Measurements from ENCODE around the gene MTX2. TPM values are rescaled to one million over a fixed set of nuclear protein-coding genes. Genes with fewer than 3 reads are reported as not detected.

MTX2 gene
- total RNA-seq, 1 experiment from 2014 or later = 30.8 TPM

DNA sequence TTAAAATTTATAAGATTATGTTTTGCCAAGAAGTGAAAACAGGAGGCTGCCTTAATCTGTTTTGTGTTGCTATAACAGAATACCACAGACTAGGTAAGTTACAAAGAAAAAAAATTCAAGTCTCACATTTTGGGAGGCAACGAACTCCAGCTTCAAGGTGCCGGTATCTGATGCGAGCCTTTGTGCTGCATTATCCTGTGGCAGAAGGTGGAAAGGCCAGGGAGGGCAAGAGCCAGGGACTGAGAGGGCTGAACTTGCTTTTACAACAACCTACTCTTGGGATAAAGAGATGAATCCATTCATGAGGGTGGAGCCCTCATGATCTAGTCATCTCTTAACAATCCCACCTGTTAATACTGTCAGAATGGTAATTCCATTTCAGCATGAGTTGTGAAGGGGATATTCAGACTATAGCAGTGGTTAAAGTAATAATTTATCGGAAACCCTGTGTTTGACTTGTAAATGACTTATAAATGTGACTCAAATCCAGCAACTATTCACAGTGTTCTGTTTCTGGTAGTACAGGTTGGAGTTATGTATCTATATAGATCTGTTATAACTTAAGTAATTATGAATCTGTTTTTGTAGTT, 3.7 kb downstream of the MTX2 start:
- Mint-ChIP-seq H3K27ac (peak overlapping the region in 1 of 3 experiments; percentile 93; a peak in 1 of 7 replicates), H3K36me3 (ENCODE audit: insufficient read depth in 1 of 3, low read depth in 3 of 3) (no peaks in the 10 kb centered on the region), H3K4me3 (no peak overlapping the region), H3K4me1 (peaks cover 7 to 10% of the 10 kb centered on the region in 2 experiments), H3K9me3 (no peaks in the 10 kb centered on the region), H3K27me3 (ENCODE audit: low read depth) (no peaks in the 10 kb centered on the region)
- Histone ChIP-seq H3K79me2 (ENCODE audit: insufficient read depth, low read length) (peaks cover 8% of the 10 kb centered on the region; the same call in 1 of the 2 replicates), H3K23me2 (ENCODE audit: insufficient read length, low read depth, low read length, poor library complexity, severe bottlenecking) (peaks cover 3% of the 10 kb centered on the region), H2BK15ac (ENCODE audit: low read depth, low read length) (no peak overlapping the region), H3K9me3 (ENCODE audit: control insufficient read depth, low read depth, low read length) (no peaks in the 10 kb centered on the region), H3K9ac (ENCODE audit: extremely low read depth, insufficient read length, low read length) (no peak overlapping the region), H3K4me2 (ENCODE audit: insufficient read depth, insufficient read length, low read length) (no peak overlapping the region), H3K27ac (ENCODE audit: insufficient read length, low read depth, low read length) (no peak overlapping the region), H2BK20ac (ENCODE audit: low read depth, low read length, poor library complexity, severe bottlenecking) (no peak overlapping the region), H2BK12ac (ENCODE audit: insufficient read length, low read depth, low read length) (no peak overlapping the region), H3T11ph (ENCODE audit: low read length) (no peak overlapping the region), H3K56ac (ENCODE audit: insufficient read length, low read depth, low read length) (no peak overlapping the region), H2BK5ac (ENCODE audit: insufficient read length, low read length) (no peak overlapping the region), H3K23ac (ENCODE audit: insufficient read length, low read depth, low read length) (no peak overlapping the region), H2AFZ (ENCODE audit: low read length) (no peak overlapping the region), H3K27me3 (ENCODE audit: insufficient read depth, low read length) (no peaks in the 10 kb centered on the region), H2AK5ac (ENCODE audit: insufficient read length, low read length) (no peak overlapping the region), H4K5ac (ENCODE audit: insufficient read length, low read depth, low read length) (no peak overlapping the region), H3K14ac (ENCODE audit: insufficient read depth, low read length) (no peak overlapping the region), H4K91ac (ENCODE audit: insufficient read length, low read depth, low read length) (no peak overlapping the region), H4K20me1 (ENCODE audit: control insufficient read depth, insufficient read depth, insufficient read length) (no peaks in the 10 kb centered on the region), H2BK120ac (ENCODE audit: low read depth, low read length, poor library complexity, severe bottlenecking) (no peak overlapping the region), H3K4me1 (ENCODE audit: insufficient read depth, low read length) (no peaks in the 10 kb centered on the region), H4K8ac (replicated peaks; ENCODE audit: insufficient read length, low read depth, low read length) (no peak overlapping the region), H3K18ac (ENCODE audit: insufficient read length, low read depth, low read length) (no peak overlapping the region), H3K4ac (ENCODE audit: low read depth, low read length) (no peak overlapping the region), H3K79me1 (ENCODE audit: insufficient read depth, low read depth, low read length, poor library complexity, severe bottlenecking) (no peaks in the 10 kb centered on the region)
- TF ChIP-seq, protein P1, sequence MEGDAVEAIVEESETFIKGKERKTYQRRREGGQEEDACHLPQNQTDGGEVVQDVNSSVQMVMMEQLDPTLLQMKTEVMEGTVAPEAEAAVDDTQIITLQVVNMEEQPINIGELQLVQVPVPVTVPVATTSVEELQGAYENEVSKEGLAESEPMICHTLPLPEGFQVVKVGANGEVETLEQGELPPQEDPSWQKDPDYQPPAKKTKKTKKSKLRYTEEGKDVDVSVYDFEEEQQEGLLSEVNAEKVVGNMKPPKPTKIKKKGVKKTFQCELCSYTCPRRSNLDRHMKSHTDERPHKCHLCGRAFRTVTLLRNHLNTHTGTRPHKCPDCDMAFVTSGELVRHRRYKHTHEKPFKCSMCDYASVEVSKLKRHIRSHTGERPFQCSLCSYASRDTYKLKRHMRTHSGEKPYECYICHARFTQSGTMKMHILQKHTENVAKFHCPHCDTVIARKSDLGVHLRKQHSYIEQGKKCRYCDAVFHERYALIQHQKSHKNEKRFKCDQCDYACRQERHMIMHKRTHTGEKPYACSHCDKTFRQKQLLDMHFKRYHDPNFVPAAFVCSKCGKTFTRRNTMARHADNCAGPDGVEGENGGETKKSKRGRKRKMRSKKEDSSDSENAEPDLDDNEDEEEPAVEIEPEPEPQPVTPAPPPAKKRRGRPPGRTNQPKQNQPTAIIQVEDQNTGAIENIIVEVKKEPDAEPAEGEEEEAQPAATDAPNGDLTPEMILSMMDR (conservative IDR thresholded peaks at IDR 0.05) = no peak
- no peak for DNase-seq
- WGBS (ENCODE audit: extremely low coverage, insufficient read length, low lambda C conversion rate) = no CpG with 5 or more reads among the region's 4 CpGs
